GM12873 (cell line): ENCODE results near the gene STEAP4.

Source experiments
- CTCF ChIP-seq: IDR thresholded peaks from 2 replicates; pipeline ENCODE4 v1.5.1; 2012; ENCODE audit warnings: low read depth, mild to moderate bottlenecking, moderate library complexity, low read length, control low read depth; ENCODE audit not compliant: insufficient read depth; ENCODE audit errors: missing control alignments

Gene STEAP4

GRCh38 chr7:88289564-88290025 lies 17.1 kb downstream of the STEAP4 start:
- no peak for TF ChIP-seq CTCF

- TF ChIP-seq CTCF, result no peak
Measured at GRCh38 chr7:88281749-88282148, 24.9 kb downstream of the STEAP4 start.

GRCh38 chr7:88280801-88281200 lies 25.9 kb downstream of the STEAP4 start:
- TF ChIP-seq CTCF, result no peak

- TF ChIP-seq CTCF, result no peak
Measured at GRCh38 chr7:88279323-88279722, 27.4 kb downstream of the STEAP4 start.

- TF ChIP-seq CTCF, result no peak
Measured at GRCh38 chr7:88278881-88279280, 27.8 kb downstream of the STEAP4 start.

GRCh38 chr7:88276605-88277153 lies 30.0 kb downstream of the STEAP4 start:
- TF ChIP-seq CTCF, result no peak

- no peak for TF ChIP-seq CTCF
Measured at GRCh38 chr7:88269586-88269985, 37.1 kb downstream of the STEAP4 start.
